ENCODE results near the gene PHAF1. TPM values are rescaled to one million over a fixed set of nuclear protein-coding genes. Genes with fewer than 3 reads are reported as not detected.

PHAF1 gene
- total and polyA plus RNA-seq, 9 of the 15 experiments (the other 6 are each of a cell fraction or from before 2014, with no cell fraction given) = 5.1 to 25.4 (median 13.8) TPM

- TF ChIP-seq IRF9 (tag; IDR thresholded peaks at IDR 0.05) (no peak), MAFG (tag; conservative IDR thresholded peaks at IDR 0.05) (no peak), NFATC3 (IDR thresholded peaks at IDR 0.05) (no peak), NKRF (IDR thresholded peaks at IDR 0.05; ENCODE audit: borderline replicate concordance) (no peak), PHTF2 (CRISPR knock-in tag; IDR thresholded peaks at IDR 0.05) (no peak), KAT8 (IDR thresholded peaks at IDR 0.05; ENCODE audit: low read depth) (no peak), NELFE (IDR thresholded peaks at IDR 0.05; ENCODE audit: insufficient read depth, insufficient read length) (no peak), SP2 (IDR thresholded peaks at IDR 0.05; ENCODE audit: extremely low read depth, low read depth, low read length, poor library complexity, severe bottlenecking) (peak; percentile 86), ZKSCAN1 (IDR thresholded peaks at IDR 0.05; ENCODE audit: low read depth, low read length) (no peak), SIN3B (IDR thresholded peaks at IDR 0.05; ENCODE audit: low read depth) (no peak), ATF1 (CRISPR knock-in tag; IDR thresholded peaks at IDR 0.05) (peak; percentile 67; the same call in 1 of the 2 replicates), ATF1 (tag; IDR thresholded peaks at IDR 0.05) (peak; percentile 98), ZNF165 (CRISPR knock-in tag; IDR thresholded peaks at IDR 0.05; ENCODE audit: borderline replicate concordance) (no peak), EZH2 (IDR thresholded peaks at IDR 0.05; ENCODE audit: borderline replicate concordance, low read depth, low read length) (no peak), MITF (IDR thresholded peaks at IDR 0.05) (0 out of 2 replicates have a peak, but pooled peaks have one; percentile 25)
Observed at GRCh38 chr16:67183627-67184452, 74.1 kb downstream of the PHAF1 start, which contains the start of gene MATCAP1 (continued).

Measured in K562 (cell line).